ENCODE results near the gene LINGO1.

DNA sequence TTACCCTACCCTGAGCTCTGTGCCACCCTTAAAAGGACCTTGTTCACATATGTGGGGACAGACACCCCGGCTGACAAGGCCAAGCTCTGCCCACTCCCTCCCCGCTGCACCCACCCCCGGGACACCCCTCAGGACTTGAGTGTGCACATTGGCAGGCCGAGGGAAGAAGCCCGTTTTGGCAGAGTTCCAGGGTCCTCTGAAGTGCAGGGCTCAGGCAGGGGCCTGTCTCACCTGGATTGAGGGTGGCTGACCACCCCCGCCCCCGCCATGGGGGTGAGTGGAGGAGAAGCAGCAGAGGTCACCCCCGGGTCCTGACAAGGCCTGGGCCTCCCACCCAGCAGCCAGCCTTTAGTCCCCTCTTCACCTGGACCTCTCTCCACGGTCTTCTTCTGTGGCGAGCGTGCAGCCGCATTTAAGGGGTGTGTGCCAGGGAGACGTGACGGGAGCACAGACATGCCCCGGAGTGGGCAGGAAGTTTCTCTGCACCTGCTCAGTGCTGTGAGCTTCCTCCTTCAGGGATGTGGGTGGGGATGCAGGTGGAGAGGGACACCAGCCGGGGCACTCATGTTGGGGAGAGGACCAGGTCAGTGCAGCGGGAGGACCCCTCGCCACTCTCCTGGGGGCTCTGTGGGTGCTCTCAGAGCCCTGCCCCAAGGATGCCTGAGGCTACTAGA is 50.7 kb downstream of the LINGO1 start:
- TF ChIP-seq, protein P1, sequence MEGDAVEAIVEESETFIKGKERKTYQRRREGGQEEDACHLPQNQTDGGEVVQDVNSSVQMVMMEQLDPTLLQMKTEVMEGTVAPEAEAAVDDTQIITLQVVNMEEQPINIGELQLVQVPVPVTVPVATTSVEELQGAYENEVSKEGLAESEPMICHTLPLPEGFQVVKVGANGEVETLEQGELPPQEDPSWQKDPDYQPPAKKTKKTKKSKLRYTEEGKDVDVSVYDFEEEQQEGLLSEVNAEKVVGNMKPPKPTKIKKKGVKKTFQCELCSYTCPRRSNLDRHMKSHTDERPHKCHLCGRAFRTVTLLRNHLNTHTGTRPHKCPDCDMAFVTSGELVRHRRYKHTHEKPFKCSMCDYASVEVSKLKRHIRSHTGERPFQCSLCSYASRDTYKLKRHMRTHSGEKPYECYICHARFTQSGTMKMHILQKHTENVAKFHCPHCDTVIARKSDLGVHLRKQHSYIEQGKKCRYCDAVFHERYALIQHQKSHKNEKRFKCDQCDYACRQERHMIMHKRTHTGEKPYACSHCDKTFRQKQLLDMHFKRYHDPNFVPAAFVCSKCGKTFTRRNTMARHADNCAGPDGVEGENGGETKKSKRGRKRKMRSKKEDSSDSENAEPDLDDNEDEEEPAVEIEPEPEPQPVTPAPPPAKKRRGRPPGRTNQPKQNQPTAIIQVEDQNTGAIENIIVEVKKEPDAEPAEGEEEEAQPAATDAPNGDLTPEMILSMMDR (IDR thresholded peaks at IDR 0.05) = no peak
- TF ChIP-seq POLR2A (IDR thresholded peaks at IDR 0.05) = no peak

Data from thyroid gland (tissue), 4 donors.